ENCODE measurements around the gene ZNF436. TPM values are rescaled to one million over a fixed set of nuclear protein-coding genes. Genes with fewer than 3 reads are reported as not detected.

The ZNF436 gene
- total and polyA plus RNA-seq, 9 of the 15 experiments (the other 6 are each of a cell fraction or from before 2014, with no cell fraction given) = 2.1 to 11.3 (median 6.8) TPM

- TF ChIP-seq STAT5A (IDR thresholded peaks at IDR 0.05; ENCODE audit: borderline replicate concordance, low read length) (no peak), SOX6 (IDR thresholded peaks at IDR 0.05) (no peak), PTTG1 (tag; IDR thresholded peaks at IDR 0.05; ENCODE audit: low read depth) (0 out of 2 replicates have a peak, but pooled peaks have one; percentile 20), AFF1 (IDR thresholded peaks at IDR 0.05; ENCODE audit: low read depth in 1 of 2, partially characterized antibody in 2 of 2) (peak in 1 of 2 experiments; percentile 46), CXXC5 (CRISPR knock-in tag; IDR thresholded peaks at IDR 0.05) (0 out of 2 replicates have a peak, but pooled peaks have one; percentile 6), ZNF395 (CRISPR knock-in tag; IDR thresholded peaks at IDR 0.05) (peak; percentile 70; the same call in 1 of the 2 replicates), FOXJ2 (tag; IDR thresholded peaks at IDR 0.05) (0 out of 2 replicates have a peak, but pooled peaks have one; percentile 35), ZNF740 (CRISPR knock-in tag; IDR thresholded peaks at IDR 0.05) (no peak), ZNF740 (tag; IDR thresholded peaks at IDR 0.05) (no peak), HNRNPLL (IDR thresholded peaks at IDR 0.05; ENCODE audit: low read depth, low read length, poor library complexity, severe bottlenecking) (no peak), CC2D1A (IDR thresholded peaks at IDR 0.05) (no peak), ZNF778 (CRISPR knock-in tag; IDR thresholded peaks at IDR 0.05) (no peak), GTF2E2 (tag; IDR thresholded peaks at IDR 0.05) (0 out of 2 replicates have a peak, but pooled peaks have one; percentile 51), JUND (IDR thresholded peaks at IDR 0.05; ENCODE audit: borderline replicate concordance, low read depth, low read length) (0 out of 2 replicates have a peak, but pooled peaks have one; percentile 30), JUND (tag; IDR thresholded peaks at IDR 0.05; ENCODE audit: borderline replicate concordance, low read depth, low read length) (no peak; the same call in 2 of the 3 replicates), ZNF717 (CRISPR knock-in tag; IDR thresholded peaks at IDR 0.05) (no peak), ATF7 (IDR thresholded peaks at IDR 0.05) (0 out of 2 replicates have a peak, but pooled peaks have one; percentile 25), ZBTB1 (CRISPR knock-in tag; IDR thresholded peaks at IDR 0.05; ENCODE audit: borderline replicate concordance, low read depth) (no peak), ZNF780A (CRISPR knock-in tag; IDR thresholded peaks at IDR 0.05) (no peak), ZNF589 (CRISPR knock-in tag; IDR thresholded peaks at IDR 0.05; ENCODE audit: low read depth) (peak; percentile 92; the same call in 1 of the 2 replicates), ILK (tag; IDR thresholded peaks at IDR 0.05; ENCODE audit: borderline replicate concordance, low read depth) (no peak), EHMT2 (IDR thresholded peaks at IDR 0.05) (peak; percentile 21; the same call in 1 of the 2 replicates), RCOR1 (IDR thresholded peaks at IDR 0.05; ENCODE audit: borderline replicate concordance in 1 of 2, low read depth in 2 of 2, low read length in 2 of 2) (0 out of 4 replicates have a peak, but pooled peaks of 1 of the 2 experiments have one; percentile 10)
Measured at GRCh38 chr1:23389837-23390321, 20.2 kb upstream of the ZNF436 start (continued).
